ENCODE measurements around the gene HOXA11.

DNA sequence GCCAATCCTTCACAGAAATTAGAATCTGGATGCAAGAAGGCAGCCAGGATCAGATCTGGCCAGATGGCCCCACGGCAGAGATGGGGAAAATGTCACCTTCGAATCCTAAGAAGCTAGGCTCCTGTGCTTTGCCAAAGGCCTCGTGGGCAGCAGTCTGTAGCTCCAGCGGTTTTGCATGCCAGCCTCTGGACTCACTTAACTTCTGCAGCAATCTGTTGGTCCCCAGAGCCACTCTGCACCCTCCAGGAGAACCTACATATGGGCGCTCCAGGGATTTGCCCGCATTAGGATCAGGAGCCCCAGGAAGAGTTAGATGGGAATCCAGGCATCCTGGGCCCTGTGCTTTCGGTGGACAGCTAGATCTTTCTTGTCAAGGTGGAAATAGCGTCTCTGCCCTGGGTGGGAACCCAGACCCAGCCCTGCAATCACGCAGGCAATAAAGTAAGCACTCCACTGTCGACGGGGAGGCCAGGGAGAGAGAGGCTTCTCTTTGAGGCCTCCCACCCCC is 25.0 kb upstream of the HOXA11 start:
- TF ChIP-seq, protein P1, sequence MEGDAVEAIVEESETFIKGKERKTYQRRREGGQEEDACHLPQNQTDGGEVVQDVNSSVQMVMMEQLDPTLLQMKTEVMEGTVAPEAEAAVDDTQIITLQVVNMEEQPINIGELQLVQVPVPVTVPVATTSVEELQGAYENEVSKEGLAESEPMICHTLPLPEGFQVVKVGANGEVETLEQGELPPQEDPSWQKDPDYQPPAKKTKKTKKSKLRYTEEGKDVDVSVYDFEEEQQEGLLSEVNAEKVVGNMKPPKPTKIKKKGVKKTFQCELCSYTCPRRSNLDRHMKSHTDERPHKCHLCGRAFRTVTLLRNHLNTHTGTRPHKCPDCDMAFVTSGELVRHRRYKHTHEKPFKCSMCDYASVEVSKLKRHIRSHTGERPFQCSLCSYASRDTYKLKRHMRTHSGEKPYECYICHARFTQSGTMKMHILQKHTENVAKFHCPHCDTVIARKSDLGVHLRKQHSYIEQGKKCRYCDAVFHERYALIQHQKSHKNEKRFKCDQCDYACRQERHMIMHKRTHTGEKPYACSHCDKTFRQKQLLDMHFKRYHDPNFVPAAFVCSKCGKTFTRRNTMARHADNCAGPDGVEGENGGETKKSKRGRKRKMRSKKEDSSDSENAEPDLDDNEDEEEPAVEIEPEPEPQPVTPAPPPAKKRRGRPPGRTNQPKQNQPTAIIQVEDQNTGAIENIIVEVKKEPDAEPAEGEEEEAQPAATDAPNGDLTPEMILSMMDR (IDR thresholded peaks at IDR 0.05), result no peak
- no peak for TF ChIP-seq POLR2A (IDR thresholded peaks at IDR 0.05)

Measured in adrenal gland (tissue), 5 donors.